Psoas muscle (tissue), 8 donors: Measurements from ENCODE around the gene CSKMT. TPM values are rescaled to one million over a fixed set of nuclear protein-coding genes. Genes with fewer than 3 reads are reported as not detected.
"Not testable (repeated sequence)": the region's sequence is repeated elsewhere in the genome, so short reads cannot be mapped to it uniquely, and the experiment has no call there.

ENCODE experiments used
- ATAC-seq, 4 donors: fragments of 200-7000 bp; cut with Tn5 transposase; one replicate each; pipeline ENCODE4 v1.9.1; 2020; ENCODE audit warnings: moderate library complexity in 3 of 4, mild to moderate bottlenecking in 2 of 4
- DNase-seq, 2 donors: peaks; one replicate each; pipeline ENCODE4 v3.0.0-alpha.2; 2020
- H3K27ac ChIP-seq: fragments of 200-600 bp; one replicate; pipeline ENCODE4 v1.8.0; 2022
- H3K27me3 ChIP-seq, 3 donors: fragments of 200-600 bp in 1 of 3; one replicate each; pipeline versions ENCODE4 v1.6.1 to v1.8.0; 2013 to 2022; ENCODE audit warnings: low read length in 2 of 3, mild to moderate bottlenecking in 2 of 3, moderate library complexity in 1 of 3; ENCODE audit not compliant: insufficient read depth in 3 of 3
- H3K36me3 ChIP-seq, 2 donors: fragments of 200-600 bp in 1 of 2; one replicate each; pipeline versions ENCODE4 v1.6.1 to v1.8.0; 2013 to 2022; ENCODE audit warnings: low read depth in 1 of 2, mild to moderate bottlenecking in 1 of 2, moderate library complexity in 1 of 2; ENCODE audit not compliant: insufficient read depth in 1 of 2
- H3K4me1 ChIP-seq: fragments of 200-600 bp; one replicate; pipeline ENCODE4 v1.8.0; 2022
- H3K4me3 ChIP-seq: fragments of 200-600 bp; one replicate; pipeline ENCODE4 v1.8.0; 2022; ENCODE audit warnings: mild to moderate bottlenecking
- H3K9me3 ChIP-seq: fragments of 200-600 bp; one replicate; pipeline ENCODE4 v1.8.0; 2022
- WGBS, 3 donors: extraction: QIAGEN DNeasy Blood & Tissue Kit; methylation state at CpG; one replicate each; pipeline versions ENCODE4 v1.1.6 to v1.1.7; 2013; 5-methylcytosine and 5-hydroxymethylcytosine counted together
- intact Hi-C, 2 donors: fragments of 100-400 bp; cut with DNase I; formaldehyde crosslinking; loops; one replicate each; pipeline versions ENCODE4 v1.11.0 to v1.14.2; 2022
- long read RNA-seq, 2 donors: library from polyadenylated mRNA; unstranded; transcript quantifications; one replicate each; pipeline ENCODE4 v2.0.0, GENCODE V29; 2021
- polyA plus RNA-seq, 3 donors: library from polyadenylated mRNA; stranded (reverse); fragments of 200-250 nt; gene quantifications; one replicate each; pipeline ENCODE4 v1.2.3, GENCODE V29; 2013
- total RNA-seq, 4 donors: library from RNA; stranded (reverse); fragmentation: NEBNext Ultra II Directional in 2 of 4; extraction: Animal tissue kit (Norgen Biotek cat#: 25700) in 2 of 4; gene quantifications; one replicate each; pipeline versions ENCODE4 v1.2.1 to v1.2.4, GENCODE V29; 2021 to 2023
- TF ChIP-seq, protein P1 (sequence below): fragments of 200-600 bp; IDR thresholded peaks from one replicate; pipeline ENCODE4 v1.8.0; 2022; ENCODE audit warnings: antibody characterized with exemption
- donor health status: healthy with polysubstance abuse.
- donor health status: DM: no; HTN: no; CAD: no; lungs with moderate emphysema.
- donor health status: Bipolar disorder and iron deficiency.
- donor health status: healthy.
- donor health status: DM: yes; HTN: yes; CAD: no.
- donor health status: DM: no; HTN: no; CAD: no.
- donor health status: DM: no; HTN: no; CAD: no.
- donor health status: DM: yes; HTN: yes; CAD: no.

The CSKMT gene
- total RNA-seq (10 to 100 TPM in 2 of 4 donors, 1 to 10 TPM in 2; 3.8 to 12.8 (median 9.4) TPM), polyA plus RNA-seq (10 to 100 TPM in 1 of 3 donors, 1 to 10 TPM in 2; 4.8 to 11.4 (median 7.8) TPM)
- long read RNA-seq, donor 1, transcript CSKMT-202 (2 exons, 2,870 nt) = major isoform, 8 of 11 reads
- long read RNA-seq, donor 1, partial matches to known transcripts = 0 of 11 reads
- long read RNA-seq, donor 1, other reads (novel, unspliced or antisense) = 1 of 11 reads
- long read RNA-seq, donor 2, transcript CSKMT-202 (2 exons, 2,870 nt) = major isoform, 6 of 12 reads
- long read RNA-seq, donor 2, partial matches to known transcripts = 0 of 12 reads
- long read RNA-seq, donor 2, other reads (novel, unspliced or antisense) = 2 of 12 reads

- ATAC-seq (peak; percentile 97 to 98 (median 98)), DNase-seq (peak; percentile 94 to 97)
- H3K9me3 ChIP-seq = no peaks in the 10 kb centered on the region
- peak within 1 kb of the TSS; percentile 99 for H3K4me3 ChIP-seq
- peaks cover 27% of the 10 kb centered on the region for H3K4me1 ChIP-seq
- no peaks in the 10 kb centered on the region for H3K27me3 ChIP-seq
- peaks cover 3 to 43% of the 10 kb centered on the region in 2 donors for H3K36me3 ChIP-seq
- WGBS, 3 donors = 0 to 1% (median 1%) methylated on average over 42 to 47 of the region's 47 CpGs
- intact Hi-C loops = no loop called here
- H3K27ac ChIP-seq = peak within 1 kb of the TSS; percentile 95
- TF ChIP-seq, protein P1, sequence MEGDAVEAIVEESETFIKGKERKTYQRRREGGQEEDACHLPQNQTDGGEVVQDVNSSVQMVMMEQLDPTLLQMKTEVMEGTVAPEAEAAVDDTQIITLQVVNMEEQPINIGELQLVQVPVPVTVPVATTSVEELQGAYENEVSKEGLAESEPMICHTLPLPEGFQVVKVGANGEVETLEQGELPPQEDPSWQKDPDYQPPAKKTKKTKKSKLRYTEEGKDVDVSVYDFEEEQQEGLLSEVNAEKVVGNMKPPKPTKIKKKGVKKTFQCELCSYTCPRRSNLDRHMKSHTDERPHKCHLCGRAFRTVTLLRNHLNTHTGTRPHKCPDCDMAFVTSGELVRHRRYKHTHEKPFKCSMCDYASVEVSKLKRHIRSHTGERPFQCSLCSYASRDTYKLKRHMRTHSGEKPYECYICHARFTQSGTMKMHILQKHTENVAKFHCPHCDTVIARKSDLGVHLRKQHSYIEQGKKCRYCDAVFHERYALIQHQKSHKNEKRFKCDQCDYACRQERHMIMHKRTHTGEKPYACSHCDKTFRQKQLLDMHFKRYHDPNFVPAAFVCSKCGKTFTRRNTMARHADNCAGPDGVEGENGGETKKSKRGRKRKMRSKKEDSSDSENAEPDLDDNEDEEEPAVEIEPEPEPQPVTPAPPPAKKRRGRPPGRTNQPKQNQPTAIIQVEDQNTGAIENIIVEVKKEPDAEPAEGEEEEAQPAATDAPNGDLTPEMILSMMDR = no peak
Observed at GRCh38 chr11:62665075-62665598, at the start of gene CSKMT, which contains the start of gene C11orf98. Gene CSKMT (plus strand): TSS chr11:62665312. CDS start chr11:62665880, 568 bp downstream. Gene C11orf98 (minus strand): TSS chr11:62665210. CDS start chr11:62665169, 41 bp downstream.

DNA sequence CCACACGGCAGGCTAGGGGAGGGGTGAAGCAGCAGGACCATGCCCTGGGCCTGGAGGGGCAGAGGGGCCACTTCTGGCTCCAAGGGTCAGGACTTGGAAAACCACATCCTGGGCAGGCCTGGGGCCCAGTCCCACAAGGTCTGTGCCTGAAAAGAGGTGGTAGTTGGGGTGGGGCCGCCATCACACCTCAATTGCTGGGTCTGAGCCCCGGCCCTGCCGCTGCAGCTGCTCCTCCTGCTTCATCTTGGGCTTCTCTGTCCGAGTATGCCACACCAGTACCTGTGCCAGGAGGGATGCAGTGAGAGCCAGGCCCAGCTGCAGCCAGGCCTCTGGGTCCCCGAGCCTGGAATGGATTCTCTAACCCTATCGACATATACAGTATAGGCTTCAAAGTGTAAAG is 49.6 kb upstream of the CSKMT start:
- DNase-seq = no peak
- no peaks in the 10 kb centered on the region for H3K27me3 ChIP-seq
- ATAC-seq = no peak
- H3K4me3 ChIP-seq = no peak overlapping the region
- TF ChIP-seq, protein P1 = no peak
- no peak overlapping the region for H3K27ac ChIP-seq
- peaks cover 0 to 44% of the 10 kb centered on the region in 2 donors for H3K36me3 ChIP-seq
- H3K9me3 ChIP-seq = no peaks in the 10 kb centered on the region
- peaks cover 18% of the 10 kb centered on the region for H3K4me1 ChIP-seq
- intact Hi-C loops = no loop called here
- 82 to 90% (median 83%) methylated on average over 7 of the region's 7 CpGs for WGBS, 3 donors

GRCh38 chr11:62616957-62617356 is 48.2 kb upstream of the CSKMT start:
- intact Hi-C loops, DNase-seq, H3K4me3 ChIP-seq, H3K27me3 ChIP-seq, ATAC-seq, H3K9me3 ChIP-seq, H3K27ac ChIP-seq: not testable (repeated sequence)
- Histone ChIP-seq H3K4me1 (peaks cover 20% of the 10 kb centered on the region), H3K36me3 (peaks cover 0 to 44% of the 10 kb centered on the region in 2 donors)
- WGBS, 3 donors = 92 to 95% (median 92%) methylated on average over 11 to 14 of the region's 14 CpGs

DNA sequence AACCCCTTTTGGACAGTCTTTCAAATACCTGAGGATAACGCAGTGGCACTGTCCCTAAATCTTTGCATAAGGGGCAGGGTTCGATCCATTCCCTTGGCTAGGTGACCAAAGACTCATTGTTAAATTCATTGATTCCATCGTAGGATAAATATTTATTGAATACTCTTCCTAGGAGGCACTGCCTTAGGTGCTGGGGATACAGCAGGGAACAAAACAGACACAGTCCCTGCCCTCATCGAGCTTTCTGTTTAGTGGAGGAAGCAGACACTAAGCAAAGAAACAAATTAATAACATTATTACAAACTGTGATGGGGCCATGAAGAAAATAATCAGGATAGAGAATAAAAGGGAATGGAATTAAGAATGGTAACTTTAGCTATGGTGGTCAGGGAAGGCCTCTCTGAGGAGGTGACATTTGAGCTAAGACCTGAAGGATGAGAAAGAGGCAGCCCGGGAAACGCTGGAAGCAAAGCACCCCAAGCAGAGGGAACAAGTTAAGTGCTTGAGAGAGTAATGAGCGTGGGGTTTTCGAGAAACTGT is 44.0 kb upstream of the CSKMT start:
- Histone ChIP-seq H3K36me3 (peaks cover 2 to 39% of the 10 kb centered on the region in 2 donors), H3K4me3 (peak overlapping the region; percentile 79), H3K27me3 (no peaks in the 10 kb centered on the region), H3K4me1 (peaks cover 21% of the 10 kb centered on the region), H3K9me3 (no peaks in the 10 kb centered on the region), H3K27ac (peak overlapping the region; percentile 93)
- TF ChIP-seq, protein P1 = no peak
- 31 to 35% (median 34%) methylated on average over 8 of the region's 8 CpGs for WGBS, 3 donors
- intact Hi-C loops = no loop called here
- ATAC-seq (no peak), DNase-seq (no peak)
